CD14-positive monocyte (primary cell): ENCODE measurements around the gene ZDHHC13. TPM values are rescaled to one million over a fixed set of nuclear protein-coding genes. Genes with fewer than 3 reads are reported as not detected.

ENCODE experiments used
- DNase-seq, 3 donors: peaks; one replicate each; pipeline ENCODE4 v3.0.0-alpha.2; 2011 to 2022
- H2AFZ ChIP-seq: 2 replicates; pipeline ENCODE4 v1.6.0; 2012; ENCODE audit warnings: mild to moderate bottlenecking, low read depth, low read length, inconsistent platforms; ENCODE audit not compliant: insufficient read depth, poor library complexity, severe bottlenecking
- H3K27ac ChIP-seq, 2 donors: 1 replicate in 1 of 2; 2 replicates in 1 of 2; pipeline ENCODE4 v1.5.1; 2012 to 2013; ENCODE audit warnings: low read length in 2 of 2, control low read depth in 1 of 2, inconsistent platforms in 1 of 2, low read depth in 1 of 2, mild to moderate bottlenecking in 1 of 2
- H3K27me3 ChIP-seq, 2 donors: one replicate each; pipeline versions ENCODE4 v1.6.0 to v1.6.1; 2011 to 2013; ENCODE audit warnings: low read length in 2 of 2; ENCODE audit not compliant: control insufficient read depth in 2 of 2, insufficient read depth in 2 of 2
- H3K36me3 ChIP-seq, 2 donors: replicated peaks in 1 of 2; 1 replicate in 1 of 2; 2 replicates in 1 of 2; pipeline versions ENCODE4 v1.5.1 to v1.6.1; 2012 to 2013; ENCODE audit warnings: low read length in 2 of 2, control low read depth in 1 of 2, inconsistent platforms in 1 of 2, mild to moderate bottlenecking in 1 of 2; ENCODE audit not compliant: insufficient read depth in 2 of 2, control insufficient read depth in 1 of 2
- H3K4me1 ChIP-seq, 2 donors: 1 replicate in 1 of 2; 2 replicates in 1 of 2; pipeline versions ENCODE4 v1.5.1 to v1.6.1; 2012 to 2013; ENCODE audit warnings: low read length in 2 of 2, control low read depth in 1 of 2, inconsistent platforms in 1 of 2, mild to moderate bottlenecking in 1 of 2, moderate library complexity in 1 of 2; ENCODE audit not compliant: insufficient read depth in 2 of 2, control insufficient read depth in 1 of 2
- H3K4me2 ChIP-seq: replicated peaks from 2 replicates; pipeline ENCODE3; 2012; ENCODE audit warnings: low read length, moderate library complexity, mild to moderate bottlenecking; ENCODE audit not compliant: poor library complexity, severe bottlenecking; ENCODE audit errors: extremely low read depth
- H3K4me3 ChIP-seq, 3 experiments: fragments of 200-600 bp in 1 of 3; sonication (generic) in 1 of 3; replicated peaks in 1 of 3; 1 replicate in 2 of 3; 2 replicates in 1 of 3; pipeline ENCODE4 v1.5.1; 2011 to 2013; ENCODE audit warnings: low read length in 3 of 3, mild to moderate bottlenecking in 3 of 3, control low read depth in 2 of 3, low read depth in 2 of 3, inconsistent platforms in 1 of 3, moderate library complexity in 1 of 3
- H3K79me2 ChIP-seq: 2 replicates; pipeline ENCODE4 v1.6.0; 2012; ENCODE audit warnings: mild to moderate bottlenecking, control low read depth, inconsistent platforms, low read length, moderate library complexity; ENCODE audit not compliant: insufficient read depth
- H3K9ac ChIP-seq: 2 replicates; pipeline ENCODE4 v1.6.0; 2017; ENCODE audit warnings: low read length, mild to moderate bottlenecking; ENCODE audit not compliant: insufficient read depth, poor library complexity, severe bottlenecking
- H3K9me3 ChIP-seq, 2 donors: replicated peaks in 1 of 2; 1 replicate in 1 of 2; 2 replicates in 1 of 2; pipeline versions ENCODE4 v1.5.1 to v1.6.1; 2012 to 2013; ENCODE audit warnings: low read length in 2 of 2, control low read depth in 1 of 2; ENCODE audit not compliant: control insufficient read depth in 1 of 2, insufficient read depth in 1 of 2
- H4K20me1 ChIP-seq: 2 replicates; pipeline ENCODE4 v1.6.0; 2012; ENCODE audit warnings: mild to moderate bottlenecking, low read length, control low read depth, moderate library complexity; ENCODE audit not compliant: insufficient read depth
- H3K27ac Mint-ChIP-seq, 7 donors: one replicate each; pipeline ENCODE4 v1.8.0; 2020; ENCODE audit warnings: mild to moderate bottlenecking in 7 of 7, mixed read lengths in 7 of 7, moderate library complexity in 6 of 7, inconsistent platforms in 2 of 7
- H3K27me3 Mint-ChIP-seq, 3 donors: one replicate each; pipeline ENCODE4 v1.8.0; 2021 to 2022; ENCODE audit warnings: low read depth in 3 of 3, mild to moderate bottlenecking in 3 of 3, mixed read lengths in 3 of 3, moderate library complexity in 3 of 3, inconsistent platforms in 1 of 3
- H3K36me3 Mint-ChIP-seq, 2 donors: one replicate each; pipeline ENCODE4 v1.8.0; 2020; ENCODE audit warnings: mixed read lengths in 2 of 2, inconsistent platforms in 1 of 2, mild to moderate bottlenecking in 1 of 2
- H3K4me1 Mint-ChIP-seq: one replicate; pipeline ENCODE4 v1.8.0; 2020; ENCODE audit warnings: mild to moderate bottlenecking, mixed read lengths
- H3K4me3 Mint-ChIP-seq, 2 donors: one replicate each; pipeline ENCODE4 v1.8.0; 2020; ENCODE audit warnings: mild to moderate bottlenecking in 2 of 2, mixed read lengths in 2 of 2, moderate library complexity in 1 of 2
- H3K9me3 Mint-ChIP-seq, 7 donors: one replicate each; pipeline ENCODE4 v1.8.0; 2020 to 2022; ENCODE audit warnings: mixed read lengths in 7 of 7, mild to moderate bottlenecking in 6 of 7, moderate library complexity in 6 of 7, inconsistent platforms in 2 of 7
- CTCF ChIP-seq: fragments of 200-600 bp; IDR thresholded peaks from one replicate; pipeline ENCODE4 v1.8.0; 2022; ENCODE audit warnings: antibody characterized with exemption, mild to moderate bottlenecking
- WGBS: methylation state at CpG from one replicate; pipeline ENCODE4 v1.1.5; 2013; ENCODE audit warnings: missing lambda C conversion rate; ENCODE audit not compliant: insufficient coverage; 5-methylcytosine and 5-hydroxymethylcytosine counted together
- intact Hi-C, 2 donors: fragments of 100-400 bp; cut with micrococcal nuclease; formaldehyde crosslinking; loops; one replicate each; pipeline versions ENCODE4 v1.15.0 to v1.15.1; 2023
- polyA plus RNA-seq, 3 donors: library from polyadenylated mRNA; depleted of rRNA in 1 of 3; unstranded in 2 of 3; stranded (reverse) in 1 of 3; fragments of 300-500 nt in 2 of 3; fragments of >200 nt in 1 of 3; fragmentation: Illumina TruSeq in 2 of 3; gene quantifications; 1 replicate in 2 of 3; 2 replicates in 1 of 3; pipeline ENCODE4 v1.2.3, GENCODE V29; 2012 to 2021

Gene ZDHHC13
- polyA plus RNA-seq, 3 donors, result 5.6 to 7.5 (median 5.6) TPM

GRCh38 chr11:19092850-19093249 is 24.1 kb upstream of the ZDHHC13 start:
- no peak overlapping the region for H3K4me3 Mint-ChIP-seq
- H3K4me1 Mint-ChIP-seq, result no peaks in the 10 kb centered on the region
- Histone ChIP-seq H3K9ac (no peak overlapping the region), H3K4me1 (no peaks in the 10 kb centered on the region), H2AFZ (no peak overlapping the region), H3K9me3 (no peaks in the 10 kb centered on the region), H3K4me3 (no peak overlapping the region), H3K79me2 (no peaks in the 10 kb centered on the region), H3K4me2 (no peak overlapping the region), H3K27ac (no peak overlapping the region), H4K20me1 (no peaks in the 10 kb centered on the region), H3K27me3 (no peaks in the 10 kb centered on the region), H3K36me3 (no peaks in the 10 kb centered on the region)
- H3K27me3 Mint-ChIP-seq, result peaks cover 0 to 6% (median 3%) of the 10 kb centered on the region in 3 donors
- H3K9me3 Mint-ChIP-seq, result peaks cover 0 to 5% (median 0%) of the 10 kb centered on the region in 7 donors
- no peak overlapping the region for H3K27ac Mint-ChIP-seq
- no peak for DNase-seq
- no peak for TF ChIP-seq CTCF
- no peaks in the 10 kb centered on the region for H3K36me3 Mint-ChIP-seq
- intact Hi-C loops, result no loop called here
- no CpG with 5 or more reads among the region's 2 CpGs for WGBS

GRCh38 chr11:19093976-19094375 is 23.0 kb upstream of the ZDHHC13 start:
- Histone ChIP-seq H3K79me2 (no peaks in the 10 kb centered on the region), H3K9me3 (no peaks in the 10 kb centered on the region), H3K4me2 (no peak overlapping the region), H2AFZ (no peak overlapping the region), H3K27me3 (no peaks in the 10 kb centered on the region), H3K4me3 (no peak overlapping the region), H3K9ac (no peak overlapping the region), H3K36me3 (no peaks in the 10 kb centered on the region), H4K20me1 (no peaks in the 10 kb centered on the region), H3K27ac (no peak overlapping the region), H3K4me1 (no peaks in the 10 kb centered on the region)
- Mint-ChIP-seq H3K4me3 (no peak overlapping the region), H3K9me3 (peaks cover 0 to 3% (median 0%) of the 10 kb centered on the region in 7 donors), H3K4me1 (no peaks in the 10 kb centered on the region), H3K36me3 (no peaks in the 10 kb centered on the region), H3K27ac (no peak overlapping the region), H3K27me3 (peaks cover 0 to 6% (median 3%) of the 10 kb centered on the region in 3 donors)
- no peak for TF ChIP-seq CTCF
- WGBS, result 100% methylated on average over 1 of the region's 4 CpGs
- intact Hi-C loops, result no loop called here
- no peak for DNase-seq
